CD14-positive monocyte (primary cell): Measurements from ENCODE around the gene CRADD. TPM values are rescaled to one million over a fixed set of nuclear protein-coding genes. Genes with fewer than 3 reads are reported as not detected.

Source experiments
- DNase-seq, 3 donors: peaks; one replicate each; pipeline ENCODE4 v3.0.0-alpha.2; 2011 to 2022
- H2AFZ ChIP-seq: 2 replicates; pipeline ENCODE4 v1.6.0; 2012; ENCODE audit warnings: mild to moderate bottlenecking, low read depth, low read length, inconsistent platforms; ENCODE audit not compliant: insufficient read depth, poor library complexity, severe bottlenecking
- H3K27ac ChIP-seq, 2 donors: 1 replicate in 1 of 2; 2 replicates in 1 of 2; pipeline ENCODE4 v1.5.1; 2012 to 2013; ENCODE audit warnings: low read length in 2 of 2, control low read depth in 1 of 2, inconsistent platforms in 1 of 2, low read depth in 1 of 2, mild to moderate bottlenecking in 1 of 2
- H3K27me3 ChIP-seq, 2 donors: one replicate each; pipeline versions ENCODE4 v1.6.0 to v1.6.1; 2011 to 2013; ENCODE audit warnings: low read length in 2 of 2; ENCODE audit not compliant: control insufficient read depth in 2 of 2, insufficient read depth in 2 of 2
- H3K36me3 ChIP-seq, 2 donors: replicated peaks in 1 of 2; 1 replicate in 1 of 2; 2 replicates in 1 of 2; pipeline versions ENCODE4 v1.5.1 to v1.6.1; 2012 to 2013; ENCODE audit warnings: low read length in 2 of 2, control low read depth in 1 of 2, inconsistent platforms in 1 of 2, mild to moderate bottlenecking in 1 of 2; ENCODE audit not compliant: insufficient read depth in 2 of 2, control insufficient read depth in 1 of 2
- H3K4me1 ChIP-seq, 2 donors: 1 replicate in 1 of 2; 2 replicates in 1 of 2; pipeline versions ENCODE4 v1.5.1 to v1.6.1; 2012 to 2013; ENCODE audit warnings: low read length in 2 of 2, control low read depth in 1 of 2, inconsistent platforms in 1 of 2, mild to moderate bottlenecking in 1 of 2, moderate library complexity in 1 of 2; ENCODE audit not compliant: insufficient read depth in 2 of 2, control insufficient read depth in 1 of 2
- H3K4me2 ChIP-seq: replicated peaks from 2 replicates; pipeline ENCODE3; 2012; ENCODE audit warnings: low read length, moderate library complexity, mild to moderate bottlenecking; ENCODE audit not compliant: poor library complexity, severe bottlenecking; ENCODE audit errors: extremely low read depth
- H3K4me3 ChIP-seq, 3 experiments: fragments of 200-600 bp in 1 of 3; sonication (generic) in 1 of 3; replicated peaks in 1 of 3; 1 replicate in 2 of 3; 2 replicates in 1 of 3; pipeline ENCODE4 v1.5.1; 2011 to 2013; ENCODE audit warnings: low read length in 3 of 3, mild to moderate bottlenecking in 3 of 3, control low read depth in 2 of 3, low read depth in 2 of 3, inconsistent platforms in 1 of 3, moderate library complexity in 1 of 3
- H3K79me2 ChIP-seq: 2 replicates; pipeline ENCODE4 v1.6.0; 2012; ENCODE audit warnings: mild to moderate bottlenecking, control low read depth, inconsistent platforms, low read length, moderate library complexity; ENCODE audit not compliant: insufficient read depth
- H3K9ac ChIP-seq: 2 replicates; pipeline ENCODE4 v1.6.0; 2017; ENCODE audit warnings: low read length, mild to moderate bottlenecking; ENCODE audit not compliant: insufficient read depth, poor library complexity, severe bottlenecking
- H3K9me3 ChIP-seq, 2 donors: replicated peaks in 1 of 2; 1 replicate in 1 of 2; 2 replicates in 1 of 2; pipeline versions ENCODE4 v1.5.1 to v1.6.1; 2012 to 2013; ENCODE audit warnings: low read length in 2 of 2, control low read depth in 1 of 2; ENCODE audit not compliant: control insufficient read depth in 1 of 2, insufficient read depth in 1 of 2
- H4K20me1 ChIP-seq: 2 replicates; pipeline ENCODE4 v1.6.0; 2012; ENCODE audit warnings: mild to moderate bottlenecking, low read length, control low read depth, moderate library complexity; ENCODE audit not compliant: insufficient read depth
- H3K27ac Mint-ChIP-seq, 7 donors: one replicate each; pipeline ENCODE4 v1.8.0; 2020; ENCODE audit warnings: mild to moderate bottlenecking in 7 of 7, mixed read lengths in 7 of 7, moderate library complexity in 6 of 7, inconsistent platforms in 2 of 7
- H3K27me3 Mint-ChIP-seq, 3 donors: one replicate each; pipeline ENCODE4 v1.8.0; 2021 to 2022; ENCODE audit warnings: low read depth in 3 of 3, mild to moderate bottlenecking in 3 of 3, mixed read lengths in 3 of 3, moderate library complexity in 3 of 3, inconsistent platforms in 1 of 3
- H3K36me3 Mint-ChIP-seq, 2 donors: one replicate each; pipeline ENCODE4 v1.8.0; 2020; ENCODE audit warnings: mixed read lengths in 2 of 2, inconsistent platforms in 1 of 2, mild to moderate bottlenecking in 1 of 2
- H3K4me1 Mint-ChIP-seq: one replicate; pipeline ENCODE4 v1.8.0; 2020; ENCODE audit warnings: mild to moderate bottlenecking, mixed read lengths
- H3K4me3 Mint-ChIP-seq, 2 donors: one replicate each; pipeline ENCODE4 v1.8.0; 2020; ENCODE audit warnings: mild to moderate bottlenecking in 2 of 2, mixed read lengths in 2 of 2, moderate library complexity in 1 of 2
- H3K9me3 Mint-ChIP-seq, 7 donors: one replicate each; pipeline ENCODE4 v1.8.0; 2020 to 2022; ENCODE audit warnings: mixed read lengths in 7 of 7, mild to moderate bottlenecking in 6 of 7, moderate library complexity in 6 of 7, inconsistent platforms in 2 of 7
- WGBS: methylation state at CpG from one replicate; pipeline ENCODE4 v1.1.5; 2013; ENCODE audit warnings: missing lambda C conversion rate; ENCODE audit not compliant: insufficient coverage; 5-methylcytosine and 5-hydroxymethylcytosine counted together
- intact Hi-C, 2 donors: fragments of 100-400 bp; cut with micrococcal nuclease; formaldehyde crosslinking; loops; one replicate each; pipeline versions ENCODE4 v1.15.0 to v1.15.1; 2023
- polyA plus RNA-seq, 3 donors: library from polyadenylated mRNA; depleted of rRNA in 1 of 3; unstranded in 2 of 3; stranded (reverse) in 1 of 3; fragments of 300-500 nt in 2 of 3; fragments of >200 nt in 1 of 3; fragmentation: Illumina TruSeq in 2 of 3; gene quantifications; 1 replicate in 2 of 3; 2 replicates in 1 of 3; pipeline ENCODE4 v1.2.3, GENCODE V29; 2012 to 2021
- TF ChIP-seq, protein P1 (sequence below): fragments of 200-600 bp; IDR thresholded peaks from one replicate; pipeline ENCODE4 v1.8.0; 2022; ENCODE audit warnings: antibody characterized with exemption, mild to moderate bottlenecking

Gene CRADD
- polyA plus RNA-seq, 3 donors, result 5.6 to 12.2 (median 11.2) TPM

- Histone ChIP-seq H3K4me2 (no peak overlapping the region), H3K36me3 (no peaks in the 10 kb centered on the region), H2AFZ (no peak overlapping the region), H3K9me3 (no peaks in the 10 kb centered on the region), H3K4me3 (no peak overlapping the region), H3K27ac (no peak overlapping the region), H3K27me3 (no peaks in the 10 kb centered on the region), H3K9ac (no peak overlapping the region), H3K79me2 (no peaks in the 10 kb centered on the region), H3K4me1 (no peaks in the 10 kb centered on the region), H4K20me1 (no peaks in the 10 kb centered on the region)
- TF ChIP-seq, protein P1, sequence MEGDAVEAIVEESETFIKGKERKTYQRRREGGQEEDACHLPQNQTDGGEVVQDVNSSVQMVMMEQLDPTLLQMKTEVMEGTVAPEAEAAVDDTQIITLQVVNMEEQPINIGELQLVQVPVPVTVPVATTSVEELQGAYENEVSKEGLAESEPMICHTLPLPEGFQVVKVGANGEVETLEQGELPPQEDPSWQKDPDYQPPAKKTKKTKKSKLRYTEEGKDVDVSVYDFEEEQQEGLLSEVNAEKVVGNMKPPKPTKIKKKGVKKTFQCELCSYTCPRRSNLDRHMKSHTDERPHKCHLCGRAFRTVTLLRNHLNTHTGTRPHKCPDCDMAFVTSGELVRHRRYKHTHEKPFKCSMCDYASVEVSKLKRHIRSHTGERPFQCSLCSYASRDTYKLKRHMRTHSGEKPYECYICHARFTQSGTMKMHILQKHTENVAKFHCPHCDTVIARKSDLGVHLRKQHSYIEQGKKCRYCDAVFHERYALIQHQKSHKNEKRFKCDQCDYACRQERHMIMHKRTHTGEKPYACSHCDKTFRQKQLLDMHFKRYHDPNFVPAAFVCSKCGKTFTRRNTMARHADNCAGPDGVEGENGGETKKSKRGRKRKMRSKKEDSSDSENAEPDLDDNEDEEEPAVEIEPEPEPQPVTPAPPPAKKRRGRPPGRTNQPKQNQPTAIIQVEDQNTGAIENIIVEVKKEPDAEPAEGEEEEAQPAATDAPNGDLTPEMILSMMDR, result no peak
- peaks cover 0 to 5% (median 0%) of the 10 kb centered on the region in 7 donors for H3K9me3 Mint-ChIP-seq
- H3K4me1 Mint-ChIP-seq, result peaks cover 7% of the 10 kb centered on the region
- no CpG with 5 or more reads among the region's 5 CpGs for WGBS
- intact Hi-C loops, result no loop called here
- peaks cover 0 to 2% (median 1%) of the 10 kb centered on the region in 3 donors for H3K27me3 Mint-ChIP-seq
- no peak for DNase-seq
- no peak overlapping the region for H3K4me3 Mint-ChIP-seq
- no peaks in the 10 kb centered on the region for H3K36me3 Mint-ChIP-seq
- H3K27ac Mint-ChIP-seq, result no peak overlapping the region
Observed at GRCh38 chr12:93902736-93903562, 225.8 kb downstream of the CRADD start.

- Histone ChIP-seq H2AFZ (no peak overlapping the region), H3K79me2 (no peaks in the 10 kb centered on the region), H3K4me3 (no peak overlapping the region), H3K9me3 (no peaks in the 10 kb centered on the region), H3K9ac (no peak overlapping the region), H4K20me1 (no peaks in the 10 kb centered on the region), H3K36me3 (no peaks in the 10 kb centered on the region), H3K27ac (no peak overlapping the region), H3K27me3 (no peaks in the 10 kb centered on the region), H3K4me2 (no peak overlapping the region), H3K4me1 (no peaks in the 10 kb centered on the region)
- Mint-ChIP-seq H3K4me3 (no peak overlapping the region), H3K27ac (no peak overlapping the region), H3K27me3 (peaks cover 0 to 2% (median 1%) of the 10 kb centered on the region in 3 donors), H3K9me3 (peaks cover 0 to 5% (median 0%) of the 10 kb centered on the region in 7 donors), H3K36me3 (no peaks in the 10 kb centered on the region), H3K4me1 (peaks cover 5% of the 10 kb centered on the region)
- intact Hi-C loops, result no loop called here
- no peak for DNase-seq
- WGBS, result 80% methylated on average over 2 of the region's 4 CpGs
- TF ChIP-seq, protein P1, result no peak
Observed at GRCh38 chr12:93904124-93904523, 226.9 kb downstream of the CRADD start.
